Esophagus squamous epithelium (tissue), 5 donors: ENCODE data around the gene CDC42BPB. TPM values are rescaled to one million over a fixed set of nuclear protein-coding genes. Genes with fewer than 3 reads are reported as not detected.

Source experiments
- DNase-seq: peaks from one replicate; lab custom pipeline; 2025; lab: John Stamatoyannopoulos, UW
- H3K27ac ChIP-seq, 4 donors: fragments of 200-600 bp; sonication (generic); one replicate each; pipeline ENCODE4 v1.5.1; 2016 to 2019; ENCODE audit warnings: mild to moderate bottlenecking in 1 of 4
- H3K27me3 ChIP-seq, 4 donors: fragments of 200-600 bp; sonication (generic); 1 replicate in 3 of 4; 2 replicates in 1 of 4; pipeline versions ENCODE4 v1.5.1 to v1.6.0; 2017 to 2021; ENCODE audit warnings: antibody characterized with exemption in 1 of 4
- H3K36me3 ChIP-seq, 3 donors: fragments of 200-600 bp; sonication (generic); one replicate each; pipeline ENCODE4 v1.5.1; 2016 to 2019
- H3K4me1 ChIP-seq, 3 donors: fragments of 200-600 bp; sonication (generic); one replicate each; pipeline ENCODE4 v1.5.1; 2017 to 2019
- H3K4me3 ChIP-seq, 4 donors: fragments of 200-600 bp; sonication (generic); 1 replicate in 3 of 4; 2 replicates in 1 of 4; pipeline ENCODE4 v1.5.1; 2016 to 2019; ENCODE audit warnings: mild to moderate bottlenecking in 2 of 4, moderate library complexity in 1 of 4
- H3K9me3 ChIP-seq, 3 donors: fragments of 200-600 bp; sonication (generic); one replicate each; pipeline ENCODE4 v1.5.1; 2016 to 2019
- POLR2A ChIP-seq, 4 donors: fragments of 450-650 bp; IDR thresholded peaks; one replicate each; pipeline ENCODE4 v1.6.1; 2017; ENCODE audit warnings: antibody characterized with exemption in 4 of 4, mild to moderate bottlenecking in 4 of 4, moderate library complexity in 3 of 4
- WGBS, 2 donors: methylation state at CpG; one replicate each; pipeline ENCODE4 v1.1.5; 2018; 5-methylcytosine and 5-hydroxymethylcytosine counted together
- intact Hi-C: fragments of 100-400 bp; cut with DNase I; formaldehyde crosslinking; loops from one replicate; pipeline ENCODE4 v1.15.0; 2022
- total RNA-seq, 4 donors: library from RNA; depleted of rRNA; stranded (reverse); fragments of >200 nt; gene quantifications; one replicate each; pipeline ENCODE4 v1.1.0, GENCODE V29; 2016
- TF ChIP-seq, protein P1 (sequence below), 6 experiments: fragments of 450-650 bp in 4 of 6; fragments of 200-600 bp in 2 of 6; sonication (generic) in 2 of 6; IDR thresholded peaks; one replicate each; pipeline ENCODE4 v1.5.1; 2016 to 2019; ENCODE audit warnings: antibody characterized with exemption in 6 of 6, mild to moderate bottlenecking in 4 of 6, moderate library complexity in 4 of 6
- donor health status: DM: yes; HTN: yes; CAD: no.

The CDC42BPB gene
- total RNA-seq, 4 donors from 2014 or later = 43.7 to 98.2 (median 81.2) TPM

DNA sequence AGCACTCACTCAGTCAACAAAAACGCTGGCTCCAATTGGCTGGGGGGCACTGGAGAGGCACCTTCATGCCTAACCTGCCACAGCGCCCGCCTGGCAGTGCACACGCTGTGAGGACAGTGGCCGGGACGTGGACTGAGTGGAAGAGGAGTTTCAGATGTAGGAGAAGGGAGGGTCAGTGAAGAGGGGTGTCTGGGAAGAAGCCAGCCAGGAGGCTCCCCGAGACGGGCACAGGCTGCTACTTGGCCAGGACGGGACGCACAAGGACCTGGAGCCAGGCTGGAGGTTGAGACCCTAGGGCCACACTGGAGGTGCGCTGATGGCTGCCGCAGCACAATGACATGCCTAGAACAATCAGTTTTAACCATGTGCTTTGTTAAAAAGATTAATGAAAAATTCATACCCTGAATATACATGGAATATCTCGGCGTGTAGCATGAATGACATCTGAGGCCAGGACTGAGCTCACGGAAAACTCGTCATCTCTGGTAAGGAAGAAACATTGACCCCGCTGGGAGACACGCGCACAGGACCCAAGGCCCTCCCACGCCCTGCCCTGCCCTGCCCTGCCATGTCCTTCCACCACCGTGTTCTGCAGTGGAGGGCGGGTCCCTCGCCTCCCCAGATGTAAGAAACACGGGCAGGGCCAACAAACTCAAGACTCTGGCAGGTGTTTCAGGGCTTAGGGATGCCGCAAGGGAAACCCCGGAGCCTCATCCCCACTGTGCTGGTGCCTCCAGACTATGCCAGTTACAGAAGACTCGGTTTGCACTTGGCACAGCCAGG, 109.8 kb downstream of the CDC42BPB start:
- DNase-seq = no peak

DNA sequence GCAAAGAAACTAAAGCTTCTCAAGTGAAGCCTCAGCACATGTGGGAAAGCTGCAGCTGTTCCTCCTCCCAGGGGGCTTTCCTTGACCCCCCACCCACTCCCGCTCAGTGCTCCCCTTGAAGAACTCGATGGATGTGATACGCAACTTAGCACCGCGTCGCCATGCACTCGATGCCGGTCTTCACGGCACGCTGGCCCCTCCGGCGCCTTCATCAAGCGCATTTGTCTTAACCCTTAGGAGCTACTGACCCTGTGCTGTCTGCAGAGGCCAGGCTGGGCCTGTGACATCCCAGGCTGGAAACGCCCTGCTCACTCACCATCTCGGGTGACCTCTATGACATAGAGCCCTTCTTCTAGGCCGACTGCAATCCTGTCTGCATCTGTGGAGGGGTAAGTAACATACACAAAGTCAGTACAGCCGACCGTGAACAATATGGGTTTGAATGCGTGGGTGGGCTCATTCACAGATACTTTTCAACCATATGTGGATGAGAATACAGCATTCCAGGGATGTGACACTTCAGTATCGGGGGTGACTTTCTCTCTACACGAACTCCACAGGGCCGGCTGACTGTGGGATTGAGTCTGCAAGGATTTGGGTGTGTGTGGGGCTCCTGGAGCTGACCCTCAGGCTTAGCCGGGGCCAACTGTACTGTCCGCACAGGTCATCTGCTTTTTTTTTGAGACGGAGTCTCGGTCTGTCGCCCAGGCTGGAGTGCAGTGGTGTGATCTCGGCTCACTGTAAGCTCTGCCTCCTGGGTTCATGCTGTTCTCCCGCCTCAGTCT, 111.8 kb downstream of the CDC42BPB start:
- no peak for DNase-seq
- no peak for TF ChIP-seq POLR2A (IDR thresholded peaks at IDR 0.05)
- TF ChIP-seq, protein P1, sequence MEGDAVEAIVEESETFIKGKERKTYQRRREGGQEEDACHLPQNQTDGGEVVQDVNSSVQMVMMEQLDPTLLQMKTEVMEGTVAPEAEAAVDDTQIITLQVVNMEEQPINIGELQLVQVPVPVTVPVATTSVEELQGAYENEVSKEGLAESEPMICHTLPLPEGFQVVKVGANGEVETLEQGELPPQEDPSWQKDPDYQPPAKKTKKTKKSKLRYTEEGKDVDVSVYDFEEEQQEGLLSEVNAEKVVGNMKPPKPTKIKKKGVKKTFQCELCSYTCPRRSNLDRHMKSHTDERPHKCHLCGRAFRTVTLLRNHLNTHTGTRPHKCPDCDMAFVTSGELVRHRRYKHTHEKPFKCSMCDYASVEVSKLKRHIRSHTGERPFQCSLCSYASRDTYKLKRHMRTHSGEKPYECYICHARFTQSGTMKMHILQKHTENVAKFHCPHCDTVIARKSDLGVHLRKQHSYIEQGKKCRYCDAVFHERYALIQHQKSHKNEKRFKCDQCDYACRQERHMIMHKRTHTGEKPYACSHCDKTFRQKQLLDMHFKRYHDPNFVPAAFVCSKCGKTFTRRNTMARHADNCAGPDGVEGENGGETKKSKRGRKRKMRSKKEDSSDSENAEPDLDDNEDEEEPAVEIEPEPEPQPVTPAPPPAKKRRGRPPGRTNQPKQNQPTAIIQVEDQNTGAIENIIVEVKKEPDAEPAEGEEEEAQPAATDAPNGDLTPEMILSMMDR (IDR thresholded peaks at IDR 0.05) = no peak
- peaks cover 52 to 95% (median 69%) of the 10 kb centered on the region in 3 donors for H3K36me3 ChIP-seq
- H3K9me3 ChIP-seq = no peaks in the 10 kb centered on the region
- H3K27ac ChIP-seq = no peak overlapping the region
- intact Hi-C loops = no loop called here
- no peaks in the 10 kb centered on the region for H3K27me3 ChIP-seq
- no peak overlapping the region for H3K4me3 ChIP-seq
- H3K4me1 ChIP-seq = peaks cover 8 to 36% (median 12%) of the 10 kb centered on the region in 3 donors
- 83 to 89% methylated on average over 18 to 26 of the region's 29 CpGs for WGBS, 2 donors

More for the DNA sequence above, 109.8 kb downstream of the CDC42BPB start:
- Histone ChIP-seq H3K27ac (no peak overlapping the region), H3K36me3 (peaks cover 49 to 95% (median 66%) of the 10 kb centered on the region in 3 donors), H3K27me3 (no peaks in the 10 kb centered on the region), H3K4me3 (no peak overlapping the region), H3K9me3 (no peaks in the 10 kb centered on the region), H3K4me1 (peaks cover 8 to 21% (median 8%) of the 10 kb centered on the region in 3 donors)
- no peak for TF ChIP-seq POLR2A (IDR thresholded peaks at IDR 0.05)
- TF ChIP-seq, protein P1 (IDR thresholded peaks at IDR 0.05) = no peak
- 83 to 95% methylated on average over 14 to 23 of the region's 27 CpGs for WGBS, 2 donors
- intact Hi-C loops = no loop called here

DNA sequence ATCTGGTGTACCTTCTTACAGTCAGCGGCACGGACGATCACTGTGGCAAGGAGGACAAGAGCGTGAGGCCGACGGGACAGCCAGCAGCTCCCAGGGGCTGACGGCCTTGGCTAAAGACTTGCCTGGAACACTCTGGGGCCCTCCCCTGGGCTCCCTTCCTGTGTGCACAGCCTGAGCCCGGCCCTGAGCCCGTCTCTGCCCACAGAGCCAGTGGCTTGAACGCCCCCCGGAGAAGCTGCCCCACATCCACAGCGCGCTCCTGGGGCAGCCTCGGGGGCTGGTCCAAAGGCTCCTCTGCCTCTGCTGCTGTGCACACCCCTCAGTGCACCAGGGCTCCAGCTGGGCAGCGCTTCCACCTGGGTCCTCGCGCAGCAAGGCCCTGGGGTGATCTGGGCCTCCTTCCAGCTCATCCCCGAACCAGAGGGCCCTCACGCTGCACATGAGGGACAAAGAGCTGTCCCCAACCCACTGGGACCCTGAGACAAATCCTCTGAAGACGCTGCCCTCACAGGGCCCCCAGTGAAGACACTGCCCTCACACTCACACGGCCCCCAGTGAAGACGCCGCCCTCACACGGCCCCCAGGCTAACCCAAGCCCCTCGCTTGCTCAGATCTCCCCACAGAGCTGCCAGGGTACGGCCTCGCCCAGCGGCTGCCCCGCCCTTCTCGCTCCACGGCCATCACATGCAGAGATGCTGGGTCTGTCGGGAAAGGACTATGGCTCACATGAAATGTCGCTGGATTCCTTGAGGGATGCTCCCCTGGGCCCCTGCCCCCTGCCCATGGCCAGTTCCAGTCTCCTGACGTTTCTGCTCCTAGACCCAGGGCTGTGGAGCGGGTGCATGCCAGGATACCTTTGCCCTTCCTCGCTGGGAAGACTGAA, 112.7 kb downstream of the CDC42BPB start:
- H3K4me3 ChIP-seq = no peak overlapping the region
- no peak overlapping the region for H3K27ac ChIP-seq
- no peak for DNase-seq
- TF ChIP-seq, protein P1 (IDR thresholded peaks at IDR 0.05) = no peak
- no peak for TF ChIP-seq POLR2A (IDR thresholded peaks at IDR 0.05)
- intact Hi-C loops = no loop called here
- H3K4me1 ChIP-seq = peaks cover 7 to 36% (median 7%) of the 10 kb centered on the region in 3 donors
- H3K36me3 ChIP-seq = peaks cover 45 to 95% (median 66%) of the 10 kb centered on the region in 3 donors
- no peaks in the 10 kb centered on the region for H3K27me3 ChIP-seq
- no peaks in the 10 kb centered on the region for H3K9me3 ChIP-seq
- 80 to 94% methylated on average over 3 to 7 of the region's 36 CpGs for WGBS, 2 donors

DNA sequence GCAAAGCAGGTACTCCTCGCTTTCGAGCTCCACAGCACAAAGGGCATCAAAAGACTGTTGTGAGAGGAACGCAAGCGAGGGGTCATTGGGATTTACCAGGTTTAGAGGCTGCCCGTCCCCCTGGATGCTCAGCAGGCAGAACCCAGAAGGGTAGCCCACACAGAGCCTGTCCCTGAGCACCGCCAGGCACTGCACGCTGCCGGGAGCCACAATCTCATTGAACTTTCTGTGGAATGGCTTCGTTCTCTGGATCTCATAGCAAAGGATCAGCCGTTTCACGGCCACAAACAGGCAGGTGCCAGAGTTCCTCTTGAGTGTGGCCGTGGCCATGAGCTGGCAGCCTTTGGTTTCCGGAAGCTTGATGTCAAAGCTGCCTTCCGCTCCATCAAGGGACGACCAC, 113.4 kb downstream of the CDC42BPB start:
- TF ChIP-seq, protein P1 (IDR thresholded peaks at IDR 0.05) = no peak
- TF ChIP-seq POLR2A (IDR thresholded peaks at IDR 0.05) = no peak
- H3K9me3 ChIP-seq = no peaks in the 10 kb centered on the region
- no peaks in the 10 kb centered on the region for H3K27me3 ChIP-seq
- intact Hi-C loops = no loop called here
- H3K27ac ChIP-seq = no peak overlapping the region
- no peak for DNase-seq
- H3K4me1 ChIP-seq = peaks cover 0 to 29% (median 4%) of the 10 kb centered on the region in 3 donors
- H3K4me3 ChIP-seq = no peak overlapping the region
- H3K36me3 ChIP-seq = peaks cover 51 to 95% (median 65%) of the 10 kb centered on the region in 3 donors
- WGBS, 2 donors = 95% methylated on average over 14 of the region's 15 CpGs; no CpG with 5 or more reads in 1 of the 2 donors
